HG02571 (cell line): Measurements from ENCODE around the gene SP5.
"Not testable (repeated sequence)": the region's sequence is repeated elsewhere in the genome, so short reads cannot be mapped to it uniquely, and the experiment has no call there.

ENCODE experiments used
- ATAC-seq: cut with Tn5 transposase; IDR thresholded peaks from one replicate; pipeline ENCODE4 v1.9.1; 2021; ENCODE audit warnings: mild to moderate bottlenecking, moderate library complexity; ENCODE audit not compliant: unreplicated experiment

SP5 gene

GRCh38 chr2:170737406-170737805 lies 22.3 kb downstream of the SP5 start:
- no peak for ATAC-seq

GRCh38 chr2:170737821-170738220 lies 22.7 kb downstream of the SP5 start:
- no peak for ATAC-seq

GRCh38 chr2:170739048-170739447 lies 23.9 kb downstream of the SP5 start:
- ATAC-seq, result no peak

- no peak for ATAC-seq
Observed at GRCh38 chr2:170739507-170740046, 24.4 kb downstream of the SP5 start.

GRCh38 chr2:170740660-170741059 lies 25.5 kb downstream of the SP5 start:
- ATAC-seq, result no peak

- no peak for ATAC-seq
Observed at GRCh38 chr2:170742000-170742399, 26.9 kb downstream of the SP5 start.

GRCh38 chr2:170742896-170743529 lies 27.9 kb downstream of the SP5 start:
- ATAC-seq, result no peak

- no peak for ATAC-seq
Observed at GRCh38 chr2:170743530-170744239, 28.5 kb downstream of the SP5 start.

- no peak for ATAC-seq
Observed at GRCh38 chr2:170744248-170745002, 29.3 kb downstream of the SP5 start.

- ATAC-seq, result no peak
Observed at GRCh38 chr2:170745305-170745704, 30.2 kb downstream of the SP5 start.

- ATAC-seq, result no peak
Observed at GRCh38 chr2:170747921-170748320, 32.8 kb downstream of the SP5 start.

GRCh38 chr2:170751555-170751954 lies 36.4 kb downstream of the SP5 start:
- ATAC-seq, result not testable (repeated sequence)

GRCh38 chr2:170761572-170761971 lies 46.4 kb downstream of the SP5 start:
- no peak for ATAC-seq

GRCh38 chr2:170762760-170763159 lies 47.6 kb downstream of the SP5 start:
- no peak for ATAC-seq

GRCh38 chr2:170763232-170763631 lies 48.1 kb downstream of the SP5 start:
- ATAC-seq, result no peak

- no peak for ATAC-seq
Observed at GRCh38 chr2:170764880-170765261, 49.7 kb downstream of the SP5 start.

GRCh38 chr2:170766693-170767092 lies 51.6 kb downstream of the SP5 start:
- no peak for ATAC-seq
